HEK293 (cell line): ENCODE data around the gene ZNF519.

Experiments
- CTCF ChIP-seq: fragments of 450-650 bp; formaldehyde crosslinking; IDR thresholded peaks from 2 replicates; pipeline ENCODE4 v1.5.1; 2016; ENCODE audit warnings: missing biosample characterization, missing genetic modification characterization
- FEZF1 ChIP-seq: fragments of 450-650 bp; formaldehyde crosslinking; IDR thresholded peaks from 2 replicates; pipeline ENCODE4 v1.5.1; 2016; ENCODE audit warnings: missing biosample characterization, missing genetic modification characterization
- PRDM1 ChIP-seq: fragments of 450-650 bp; formaldehyde crosslinking; IDR thresholded peaks from 2 replicates; pipeline ENCODE4; 2016; ENCODE audit warnings: missing biosample characterization, missing genetic modification characterization
- SETDB1 ChIP-seq: IDR thresholded peaks from one replicate; pipeline ENCODE4 v1.6.1; 2017; ENCODE audit warnings: mild to moderate bottlenecking, low read length, moderate library complexity, mixed read lengths; ENCODE audit not compliant: insufficient read length
- ZFHX2 ChIP-seq: fragments of 450-650 bp; formaldehyde crosslinking; conservative IDR thresholded peaks from 2 replicates; pipeline ENCODE4 v1.5.1; 2016; ENCODE audit warnings: missing biosample characterization, missing genetic modification characterization
- ZNF658 ChIP-seq: fragments of 450-650 bp; formaldehyde crosslinking; IDR thresholded peaks from 2 replicates; pipeline ENCODE4; 2016; ENCODE audit warnings: missing biosample characterization, missing genetic modification characterization

GRCh38 chr18:14106906-14107305 lies 25.3 kb downstream of the ZNF519 start:
- TF ChIP-seq CTCF (no peak), ZNF658 (tag by site-specific recombination) (no peak), SETDB1 (no peak), ZFHX2 (tag by site-specific recombination) (no peak), PRDM1 (tag by site-specific recombination) (no peak), FEZF1 (tag by site-specific recombination) (no peak)
